GM21423 (cell line): ENCODE measurements around the gene CLEC11A.
"Not testable (repeated sequence)": the region's sequence is repeated elsewhere in the genome, so short reads cannot be mapped to it uniquely, and the experiment has no call there.

ENCODE experiments used
- ATAC-seq: cut with Tn5 transposase; IDR thresholded peaks from one replicate; pipeline ENCODE4 v1.9.1; 2021; ENCODE audit warnings: mild to moderate bottlenecking, moderate library complexity; ENCODE audit not compliant: unreplicated experiment

The CLEC11A gene

DNA sequence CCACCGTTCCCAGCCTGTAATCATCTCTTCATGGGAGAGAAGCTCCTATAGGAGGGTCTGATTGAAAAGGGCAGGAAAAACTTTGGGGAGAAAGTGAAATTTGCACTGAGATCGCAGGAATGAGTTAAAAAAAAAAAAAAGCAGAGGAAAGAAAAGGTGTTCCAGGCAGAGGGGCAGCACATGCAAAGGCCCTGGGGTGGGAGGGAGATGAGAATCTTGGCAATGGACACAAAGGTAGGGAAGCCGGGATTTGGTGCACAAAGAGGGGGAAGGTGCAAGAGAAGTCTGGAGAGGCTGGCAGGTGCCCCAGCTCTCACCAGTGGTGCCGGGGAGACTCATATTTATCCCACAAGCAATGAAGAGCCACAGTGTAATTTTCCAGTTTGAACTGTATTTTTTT, 30.7 kb downstream of the CLEC11A start:
- ATAC-seq: no peak

DNA sequence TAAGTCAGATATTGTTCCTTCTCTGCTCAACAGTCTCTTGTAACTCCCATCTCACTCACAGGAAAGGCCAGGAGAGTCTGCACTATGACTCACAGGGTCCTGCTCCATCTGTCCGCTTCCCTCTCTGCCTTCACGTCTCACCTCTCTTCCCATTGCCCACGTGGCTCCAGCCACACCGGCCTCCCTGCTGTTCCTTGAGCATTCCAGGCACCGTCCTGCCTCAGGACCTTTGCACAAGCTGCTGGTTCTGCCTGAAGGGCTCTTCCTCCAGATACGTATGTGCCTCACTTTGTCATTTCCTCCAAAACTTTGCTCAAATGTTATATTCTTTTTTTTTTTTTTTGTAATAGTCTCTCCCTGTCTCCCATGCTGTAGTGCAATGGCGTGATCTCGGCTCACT, 33.1 kb downstream of the CLEC11A start:
- ATAC-seq: not testable (repeated sequence)

DNA sequence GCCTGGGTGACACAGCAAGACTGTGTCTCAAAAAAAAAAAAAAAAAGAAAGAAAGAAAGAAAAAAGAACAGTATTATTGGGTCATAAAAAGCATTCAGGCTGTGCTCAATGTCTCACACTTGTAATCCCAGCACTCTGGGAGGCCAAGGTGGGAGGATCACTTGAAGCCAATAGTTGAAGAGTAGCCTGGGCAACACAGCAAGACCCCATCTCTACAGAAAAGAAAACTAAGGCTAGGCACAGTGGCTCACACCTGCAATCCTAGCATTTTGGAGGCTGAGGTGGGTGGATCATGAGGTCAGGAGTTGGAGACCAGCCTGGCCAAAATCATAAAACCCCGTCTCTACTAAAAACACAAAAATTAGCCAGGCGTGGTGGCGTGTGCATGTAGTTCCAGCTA, 34.5 kb downstream of the CLEC11A start:
- ATAC-seq: not testable (repeated sequence)

DNA sequence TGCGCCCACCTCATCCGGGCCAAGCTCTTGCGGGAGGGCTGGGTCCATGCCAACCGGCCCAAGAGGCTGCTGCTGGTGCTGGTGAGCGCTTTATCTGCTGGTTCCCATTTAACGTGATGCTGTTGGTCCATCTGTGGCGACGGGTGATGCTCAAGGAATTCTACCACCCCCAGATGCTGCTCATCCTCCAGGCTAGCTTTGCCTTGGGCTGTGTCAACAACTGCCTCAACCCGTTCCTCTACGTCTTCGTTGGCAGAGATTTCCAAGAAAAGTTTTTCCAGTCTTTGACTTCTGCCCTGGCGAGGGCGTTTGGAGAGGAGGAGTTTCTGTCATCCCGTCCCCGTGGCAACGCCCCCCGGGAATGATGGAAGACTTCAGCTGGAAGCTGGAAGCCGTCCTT, 35.9 kb downstream of the CLEC11A start:
- ATAC-seq: not testable (repeated sequence)

DNA sequence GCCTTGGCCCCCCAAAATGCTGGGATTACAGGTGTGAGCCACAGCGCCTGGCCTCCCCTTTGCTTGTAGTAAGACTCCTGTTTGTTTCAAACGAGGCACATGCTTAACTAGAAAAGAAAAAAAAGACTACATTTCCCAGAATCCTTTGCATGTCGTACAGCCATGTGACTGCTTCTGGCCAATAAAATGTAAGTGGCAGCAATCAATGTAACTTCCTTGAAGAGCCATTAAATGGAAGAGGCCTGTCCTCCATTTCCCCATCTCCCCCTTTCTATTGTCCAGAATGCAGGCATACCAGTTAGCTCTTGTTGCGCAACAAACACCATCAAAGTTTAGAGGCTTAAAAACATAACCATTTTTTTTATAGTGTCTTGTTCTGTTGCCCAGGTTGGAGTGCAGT, 36.7 kb downstream of the CLEC11A start:
- ATAC-seq: no peak

DNA sequence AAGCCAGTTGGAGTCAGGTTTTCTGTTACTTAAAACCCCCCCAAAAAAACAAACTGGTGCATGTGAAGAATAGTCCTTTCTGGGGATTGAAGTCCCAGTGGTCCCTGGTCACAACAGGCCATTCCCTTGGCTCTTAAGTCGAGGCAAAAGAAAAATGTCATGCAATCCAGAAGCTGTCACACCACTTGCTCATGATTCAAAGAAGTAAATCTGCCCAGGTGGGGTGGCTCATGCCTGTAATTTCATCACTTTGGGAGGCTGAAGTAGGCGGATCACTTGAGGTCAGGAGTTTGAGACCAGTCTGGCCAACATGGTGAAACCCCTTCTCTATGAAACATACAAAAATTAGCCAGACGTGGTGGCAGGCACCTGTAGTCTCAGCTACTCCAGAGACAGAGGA, 38.3 kb downstream of the CLEC11A start:
- ATAC-seq: not testable (repeated sequence)

DNA sequence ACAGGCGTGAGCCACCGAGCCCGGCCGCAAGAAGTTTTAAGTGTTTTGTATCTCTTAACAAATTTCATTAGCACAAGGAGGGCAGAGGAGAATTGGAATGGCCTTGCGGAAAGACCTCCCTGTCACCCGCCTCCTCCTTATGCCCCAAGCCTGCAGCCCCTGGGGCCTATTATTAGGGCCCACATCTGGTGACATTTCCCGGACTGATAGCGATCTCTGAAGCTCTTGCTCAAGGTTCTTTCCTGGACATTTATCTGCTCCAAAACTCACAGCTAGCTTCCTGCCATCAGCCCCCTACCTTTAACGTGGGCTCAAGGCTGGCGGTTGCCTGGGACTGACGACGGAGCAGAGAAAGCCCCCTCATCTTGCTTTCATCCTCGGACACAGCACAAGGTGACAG, 40.4 kb downstream of the CLEC11A start:
- ATAC-seq: not testable (repeated sequence)

DNA sequence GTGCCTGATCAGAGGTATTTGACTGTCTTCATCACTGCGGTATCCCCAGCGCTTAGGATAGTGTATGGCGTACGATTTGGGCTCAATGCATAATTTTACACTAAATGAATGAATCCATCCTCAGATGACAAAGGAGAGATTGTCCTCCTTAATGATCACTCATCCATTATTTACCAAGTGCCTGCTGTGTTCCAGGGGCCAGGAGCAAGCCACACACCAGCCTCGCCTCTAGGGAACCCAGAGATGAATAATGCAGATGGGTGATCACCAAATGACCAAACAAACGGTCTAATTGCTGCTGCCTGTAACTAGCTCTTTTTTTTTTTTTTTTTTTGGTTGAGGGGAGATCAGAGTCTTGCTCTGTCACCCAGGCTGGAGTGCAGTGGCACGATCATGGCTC, 41.2 kb downstream of the CLEC11A start:
- ATAC-seq: no peak

DNA sequence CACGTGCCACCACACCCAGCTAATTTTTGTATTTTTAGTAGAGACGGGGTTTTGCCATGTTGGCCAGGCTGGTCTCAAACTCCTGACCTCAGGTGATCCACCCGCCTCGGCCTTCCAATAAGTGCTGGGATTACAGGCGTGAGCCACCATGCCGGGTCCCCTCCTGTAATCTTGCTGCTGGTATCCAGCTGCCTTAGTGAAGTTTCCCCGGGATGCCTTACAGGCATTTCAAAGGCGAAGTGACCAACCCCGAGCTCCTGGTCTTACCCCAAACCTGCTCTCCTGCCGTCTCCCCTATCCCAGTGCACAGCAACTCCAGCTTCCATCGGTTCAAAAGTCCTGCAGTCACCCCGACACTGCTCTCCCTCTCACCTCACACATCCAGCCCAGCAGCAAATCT, 43.6 kb downstream of the CLEC11A start:
- not testable (repeated sequence) for ATAC-seq

DNA sequence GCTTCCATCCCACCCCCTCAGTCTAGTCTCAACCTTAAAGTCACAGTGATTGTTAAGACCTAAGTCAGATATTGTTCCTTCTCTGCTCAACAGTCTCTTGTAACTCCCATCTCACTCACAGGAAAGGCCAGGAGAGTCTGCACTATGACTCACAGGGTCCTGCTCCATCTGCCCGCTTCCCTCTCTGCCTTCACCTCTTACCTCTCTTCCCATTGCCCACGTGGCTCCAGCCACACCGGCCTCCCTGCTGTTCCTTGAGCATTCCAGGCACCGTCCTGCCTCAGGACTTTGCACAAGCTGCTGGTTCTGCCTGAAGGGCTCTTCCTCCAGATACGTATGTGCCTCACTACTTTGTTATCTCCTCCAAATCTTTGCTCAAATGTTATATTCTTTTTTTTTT, 44.1 kb downstream of the CLEC11A start:
- not testable (repeated sequence) for ATAC-seq

DNA sequence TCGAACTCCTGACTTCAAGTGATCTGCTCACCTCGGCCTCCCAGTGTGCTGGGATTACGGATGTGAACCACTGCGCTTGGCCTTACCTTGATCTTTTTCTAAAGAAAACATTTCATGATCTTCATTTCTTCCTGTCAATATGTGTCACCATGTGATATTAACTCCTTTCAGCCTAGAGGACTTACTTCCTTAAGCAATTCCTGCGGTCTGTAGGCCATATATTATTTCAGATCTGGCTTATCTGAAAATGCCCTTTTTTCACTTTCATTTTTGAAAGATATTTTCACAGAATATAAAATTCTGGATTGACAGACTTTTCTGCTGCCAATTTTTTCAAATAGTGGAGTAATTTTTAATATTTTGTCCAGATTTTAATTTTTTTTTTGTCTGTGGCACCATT, 45.1 kb downstream of the CLEC11A start:
- no peak for ATAC-seq

DNA sequence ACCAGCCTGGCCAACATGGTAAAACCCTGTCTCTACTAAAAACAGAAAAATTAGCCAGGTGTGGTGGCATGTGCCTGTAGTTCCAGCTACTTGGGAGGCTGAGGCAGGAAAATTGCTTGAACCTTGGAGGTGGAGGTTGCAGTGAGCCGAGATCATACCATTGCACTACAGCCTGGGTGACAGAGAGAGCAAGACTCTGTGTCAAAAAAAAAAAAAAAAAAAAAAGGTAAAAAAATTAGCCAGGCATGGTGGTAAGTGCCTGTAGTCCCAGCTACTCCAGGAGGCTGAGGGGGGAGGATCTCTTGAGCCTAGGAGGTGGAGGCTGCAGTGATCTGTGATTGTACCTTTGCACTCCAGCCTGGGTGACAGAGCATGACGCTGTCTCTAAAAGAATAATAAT, 47.0 kb downstream of the CLEC11A start, which contains the start of gene GPR32:
Gene GPR32, plus strand, starts transcription at position 301 of the 400 bp plus-strand sequence. CDS start 137 bp downstream, outside the sequence.
- not testable (repeated sequence) for ATAC-seq

DNA sequence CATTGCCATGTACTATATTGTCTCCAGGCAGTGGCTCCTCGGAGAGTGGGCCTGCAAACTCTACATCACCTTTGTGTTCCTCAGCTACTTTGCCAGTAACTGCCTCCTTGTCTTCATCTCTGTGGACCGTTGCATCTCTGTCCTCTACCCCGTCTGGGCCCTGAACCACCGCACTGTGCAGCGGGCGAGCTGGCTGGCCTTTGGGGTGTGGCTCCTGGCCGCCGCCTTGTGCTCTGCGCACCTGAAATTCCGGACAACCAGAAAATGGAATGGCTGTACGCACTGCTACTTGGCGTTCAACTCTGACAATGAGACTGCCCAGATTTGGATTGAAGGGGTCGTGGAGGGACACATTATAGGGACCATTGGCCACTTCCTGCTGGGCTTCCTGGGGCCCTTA, 47.7 kb downstream of the CLEC11A start:
- no peak for ATAC-seq

DNA sequence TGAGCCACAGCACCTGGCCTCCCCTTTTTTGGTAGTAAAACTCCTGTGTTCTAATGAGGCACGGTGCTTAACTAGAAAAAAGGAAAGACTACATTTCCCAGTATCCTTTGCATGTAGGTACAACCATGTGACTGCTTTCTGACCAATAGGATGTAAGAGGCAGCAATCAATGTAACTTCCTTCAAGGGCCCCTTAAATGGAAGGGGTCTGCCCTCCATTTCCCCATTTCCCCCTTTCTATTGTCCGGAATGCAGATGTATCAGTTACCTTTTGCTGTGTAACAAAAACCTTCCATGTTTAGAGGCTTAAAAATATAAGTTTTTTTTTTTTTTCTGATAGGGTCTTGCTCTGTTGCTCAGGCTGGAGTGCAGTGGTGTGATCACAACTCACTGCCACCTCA, 49.3 kb downstream of the CLEC11A start:
- ATAC-seq: no peak

DNA sequence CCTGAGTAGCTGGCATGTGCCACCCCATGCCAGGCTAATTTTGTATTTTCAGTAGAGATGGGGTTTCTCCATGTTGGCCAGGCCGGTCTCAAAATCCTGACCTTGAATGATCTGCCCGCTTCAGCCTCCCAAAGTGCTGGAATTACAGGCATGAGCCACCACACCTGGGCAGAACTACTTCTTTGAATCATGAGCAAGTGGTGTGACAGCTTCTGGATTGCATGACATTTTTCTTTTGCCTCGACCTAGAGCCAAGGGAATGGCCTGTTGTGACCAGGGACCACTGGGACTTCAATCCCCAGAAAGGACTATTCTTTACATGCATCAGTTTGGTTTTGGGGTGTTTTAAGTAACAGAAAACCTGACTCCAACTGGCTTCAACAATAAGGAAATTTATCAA, 49.7 kb downstream of the CLEC11A start:
- not testable (repeated sequence) for ATAC-seq

DNA sequence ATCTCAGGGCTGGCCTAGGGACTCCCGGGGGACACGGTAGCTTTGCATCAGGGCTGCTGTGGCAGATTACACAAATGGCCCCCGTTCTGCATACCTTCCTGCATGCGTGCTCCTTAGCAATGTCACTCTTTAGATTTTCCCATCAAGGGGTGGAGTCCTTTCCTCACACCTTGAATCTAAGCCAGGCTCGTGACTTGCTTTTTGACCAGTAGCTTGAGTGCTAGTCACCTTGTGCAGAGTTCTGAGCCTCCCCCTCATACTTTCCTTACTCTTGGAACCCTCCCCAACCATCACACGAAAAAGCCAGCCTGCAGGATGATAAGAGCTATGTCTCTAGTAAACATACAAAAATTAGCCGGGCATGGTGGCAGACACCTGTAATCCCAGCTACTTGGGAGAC, 50.3 kb downstream of the CLEC11A start:
- ATAC-seq: not testable (repeated sequence)
